CD4-positive, alpha-beta T cell (primary cell): ENCODE data around the gene NOS1AP. TPM values are rescaled to one million over a fixed set of nuclear protein-coding genes. Genes with fewer than 3 reads are reported as not detected.

ENCODE experiments used
- ATAC-seq: fragments of 200-7000 bp; cut with Tn5 transposase; one replicate; pipeline ENCODE4 v1.10.0; 2022; ENCODE audit warnings: mild to moderate bottlenecking; ENCODE audit not compliant: poor library complexity
- CTCF ChIA-PET: fragments of 350-600 bp; sonication (Branson Sonifier 250); formaldehyde crosslinking; loops from one replicate; lab custom pipeline; 2021; ENCODE audit warnings: antibody characterized with exemption, inconsistent platforms; lab: Charles Lee
- POLR2A ChIA-PET: fragments of 350-600 bp; sonication (Branson Sonifier 250); formaldehyde crosslinking; loops from one replicate; lab custom pipeline; 2021; ENCODE audit warnings: antibody characterized with exemption, inconsistent platforms; lab: Charles Lee
- DNase-seq, 14 experiments: peaks; one replicate each; pipeline ENCODE4 v3.0.0-alpha.2; 2013 to 2020; ENCODE audit warnings: mixed read lengths in 2 of 14
- H3K27ac ChIP-seq, 2 donors: one replicate each; pipeline versions ENCODE4 v1.5.1 to v1.7.0; 2013; ENCODE audit warnings: low read length in 2 of 2, low read depth in 1 of 2, mild to moderate bottlenecking in 1 of 2
- H3K27me3 ChIP-seq, 2 experiments: 1 replicate in 1 of 2; 2 replicates in 1 of 2; pipeline versions ENCODE4 v1.6.1 to v1.7.0; 2013; ENCODE audit warnings: low read length in 2 of 2, control low read depth in 1 of 2, mild to moderate bottlenecking in 1 of 2, moderate library complexity in 1 of 2; ENCODE audit not compliant: insufficient read depth in 2 of 2, control insufficient read depth in 1 of 2
- H3K36me3 ChIP-seq: one replicate; pipeline ENCODE4 v1.6.1; 2013; ENCODE audit warnings: low read length, control low read depth; ENCODE audit not compliant: insufficient read depth
- H3K4me1 ChIP-seq: one replicate; pipeline ENCODE4 v1.6.1; 2013; ENCODE audit warnings: low read length, control low read depth; ENCODE audit not compliant: insufficient read depth
- H3K4me3 ChIP-seq: one replicate; pipeline ENCODE4 v1.5.1; 2013; ENCODE audit warnings: mild to moderate bottlenecking, low read length, moderate library complexity
- H3K9me3 ChIP-seq, 2 experiments: 1 replicate in 1 of 2; 2 replicates in 1 of 2; pipeline versions ENCODE4 v1.6.1 to v1.7.0; 2013; ENCODE audit warnings: low read length in 2 of 2, mild to moderate bottlenecking in 2 of 2, control low read depth in 1 of 2, moderate library complexity in 1 of 2; ENCODE audit not compliant: control insufficient read depth in 1 of 2, insufficient read depth in 1 of 2
- H3K27ac Mint-ChIP-seq: one replicate; pipeline ENCODE4 v1.8.0; 2020; ENCODE audit warnings: mixed read lengths
- H3K27me3 Mint-ChIP-seq: one replicate; pipeline ENCODE4 v1.8.0; 2021; ENCODE audit warnings: mixed read lengths
- H3K36me3 Mint-ChIP-seq: one replicate; pipeline ENCODE4 v1.8.0; 2021; ENCODE audit warnings: low read depth, mixed read lengths
- H3K4me1 Mint-ChIP-seq: one replicate; pipeline ENCODE4 v1.8.0; 2021; ENCODE audit warnings: low read depth, mixed read lengths
- H3K4me3 Mint-ChIP-seq: one replicate; pipeline ENCODE4 v1.8.0; 2020; ENCODE audit warnings: mild to moderate bottlenecking, mixed read lengths
- H3K9me3 Mint-ChIP-seq: one replicate; pipeline ENCODE4 v1.8.0; 2020; ENCODE audit warnings: mixed read lengths
- intact Hi-C, 2 experiments: fragments of 100-400 bp; cut with DNase I in 1 of 2; cut with micrococcal nuclease in 1 of 2; formaldehyde crosslinking; loops; one replicate each; pipeline versions ENCODE4 v1.15.1 to v1.9.0; 2023 to 2025; cut with DNase I, micrococcal nuclease
- total RNA-seq, 174 experiments: library from RNA in 2 of 174; stranded (reverse) in 2 of 174; gene quantifications; one replicate each; pipeline ENCODE4 v1.2.3 and lab custom pipeline; 2021 to 2026
- TF ChIP-seq, protein P1 (sequence below): fragments of 200-600 bp; IDR thresholded peaks from one replicate; pipeline ENCODE4 v1.8.0; 2022; ENCODE audit warnings: antibody characterized with exemption, mild to moderate bottlenecking

NOS1AP gene
- total RNA-seq, 2 experiments from 2014 or later, result not detected

DNA sequence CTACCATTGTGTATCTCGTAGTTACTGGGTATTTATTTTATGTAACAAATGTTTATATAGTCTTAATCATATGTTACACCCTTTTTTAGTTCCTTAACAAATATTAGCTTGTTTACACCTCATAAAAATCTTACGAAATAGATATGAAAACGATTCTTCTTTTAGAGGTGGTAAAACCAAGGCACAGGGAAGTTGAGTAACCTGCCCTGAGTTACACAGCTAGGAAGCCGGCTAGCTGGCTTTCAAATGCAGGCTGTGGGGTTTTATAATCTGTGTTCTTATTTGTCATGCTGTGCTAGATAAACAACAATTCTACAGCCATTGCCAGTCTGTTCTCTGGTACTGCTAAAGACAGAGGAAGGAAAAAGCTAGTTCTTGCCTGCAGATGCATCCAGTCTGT, 109.6 kb downstream of the NOS1AP start:
- Mint-ChIP-seq H3K4me1 (no peaks in the 10 kb centered on the region), H3K4me3 (no peak overlapping the region), H3K9me3 (no peaks in the 10 kb centered on the region), H3K27ac (no peak overlapping the region), H3K36me3 (no peaks in the 10 kb centered on the region), H3K27me3 (peaks cover 13% of the 10 kb centered on the region)
- DNase-seq, result no peak
- ATAC-seq, result no peak
- H3K27ac ChIP-seq, result no peak overlapping the region
- no peak overlapping the region for H3K4me3 ChIP-seq
- TF ChIP-seq, protein P1, sequence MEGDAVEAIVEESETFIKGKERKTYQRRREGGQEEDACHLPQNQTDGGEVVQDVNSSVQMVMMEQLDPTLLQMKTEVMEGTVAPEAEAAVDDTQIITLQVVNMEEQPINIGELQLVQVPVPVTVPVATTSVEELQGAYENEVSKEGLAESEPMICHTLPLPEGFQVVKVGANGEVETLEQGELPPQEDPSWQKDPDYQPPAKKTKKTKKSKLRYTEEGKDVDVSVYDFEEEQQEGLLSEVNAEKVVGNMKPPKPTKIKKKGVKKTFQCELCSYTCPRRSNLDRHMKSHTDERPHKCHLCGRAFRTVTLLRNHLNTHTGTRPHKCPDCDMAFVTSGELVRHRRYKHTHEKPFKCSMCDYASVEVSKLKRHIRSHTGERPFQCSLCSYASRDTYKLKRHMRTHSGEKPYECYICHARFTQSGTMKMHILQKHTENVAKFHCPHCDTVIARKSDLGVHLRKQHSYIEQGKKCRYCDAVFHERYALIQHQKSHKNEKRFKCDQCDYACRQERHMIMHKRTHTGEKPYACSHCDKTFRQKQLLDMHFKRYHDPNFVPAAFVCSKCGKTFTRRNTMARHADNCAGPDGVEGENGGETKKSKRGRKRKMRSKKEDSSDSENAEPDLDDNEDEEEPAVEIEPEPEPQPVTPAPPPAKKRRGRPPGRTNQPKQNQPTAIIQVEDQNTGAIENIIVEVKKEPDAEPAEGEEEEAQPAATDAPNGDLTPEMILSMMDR, result no peak
- intact Hi-C loops, result no loop called here
- ChIA-PET POLR2A (no interaction called here), CTCF (no interaction called here)
- H3K4me1 ChIP-seq, result no peaks in the 10 kb centered on the region
- no peaks in the 10 kb centered on the region for H3K27me3 ChIP-seq
- no peaks in the 10 kb centered on the region for H3K9me3 ChIP-seq
- H3K36me3 ChIP-seq, result no peaks in the 10 kb centered on the region

- DNase-seq (no peak), ATAC-seq (no peak)
- H3K27ac Mint-ChIP-seq, result no peak overlapping the region
- intact Hi-C loops, result no loop called here
- H3K4me3 ChIP-seq, result no peak overlapping the region
- no peaks in the 10 kb centered on the region for H3K36me3 Mint-ChIP-seq
- H3K4me3 Mint-ChIP-seq, result no peak overlapping the region
- no peaks in the 10 kb centered on the region for H3K9me3 Mint-ChIP-seq
- no peaks in the 10 kb centered on the region for H3K4me1 Mint-ChIP-seq
- H3K27ac ChIP-seq, result no peak overlapping the region
- H3K27me3 Mint-ChIP-seq, result peaks cover 13% of the 10 kb centered on the region
- H3K27me3 ChIP-seq, result no peaks in the 10 kb centered on the region
- no peaks in the 10 kb centered on the region for H3K9me3 ChIP-seq
- TF ChIP-seq, protein P1, result no peak
- ChIA-PET CTCF (no interaction called here), POLR2A (no interaction called here)
- H3K36me3 ChIP-seq, result no peaks in the 10 kb centered on the region
- H3K4me1 ChIP-seq, result no peaks in the 10 kb centered on the region
These were observed 111.3 kb downstream of the NOS1AP start for GRCh38 chr1:162180813-162181212.

- Mint-ChIP-seq H3K9me3 (no peaks in the 10 kb centered on the region), H3K4me3 (no peak overlapping the region), H3K36me3 (no peaks in the 10 kb centered on the region), H3K4me1 (no peaks in the 10 kb centered on the region), H3K27ac (no peak overlapping the region), H3K27me3 (peaks cover 13% of the 10 kb centered on the region)
- intact Hi-C loops, result no loop called here
- Histone ChIP-seq H3K36me3 (no peaks in the 10 kb centered on the region), H3K4me3 (no peak overlapping the region), H3K9me3 (no peaks in the 10 kb centered on the region), H3K27me3 (no peaks in the 10 kb centered on the region), H3K27ac (no peak overlapping the region), H3K4me1 (no peaks in the 10 kb centered on the region)
- ChIA-PET POLR2A (no interaction called here), CTCF (no interaction called here)
- DNase-seq (no peak), ATAC-seq (no peak)
- TF ChIP-seq, protein P1, result no peak
These were observed 112.6 kb downstream of the NOS1AP start for GRCh38 chr1:162182090-162182489.
